GM12874 (cell line): ENCODE results near the gene ZNF784.

ENCODE experiments used
- TF ChIP-seq, protein P1 (sequence below): IDR thresholded peaks from 2 replicates; pipeline ENCODE4 v1.5.1; 2011; ENCODE audit warnings: low read depth, mild to moderate bottlenecking, control low read depth, low read length, moderate library complexity; ENCODE audit not compliant: insufficient read depth

The ZNF784 gene

DNA sequence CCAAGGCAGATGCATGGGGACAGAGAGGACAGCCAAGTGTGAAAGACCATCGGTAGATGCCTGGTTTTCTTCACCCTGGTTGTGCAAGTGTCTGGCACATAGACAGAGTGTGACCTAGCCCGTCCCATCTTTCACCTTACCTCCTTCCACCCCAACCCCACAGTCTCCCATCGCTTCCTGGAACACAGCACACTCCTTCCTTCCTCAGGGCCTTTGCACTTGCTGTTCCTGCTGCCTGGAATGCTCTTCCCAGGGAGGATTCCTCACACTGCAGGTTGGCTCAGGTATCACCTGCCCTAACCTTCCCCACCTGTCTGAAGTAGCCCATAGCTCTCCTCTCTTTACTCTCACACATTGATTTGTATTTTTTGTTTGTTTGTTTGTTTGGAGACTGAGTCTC lies 28.1 kb downstream of the ZNF784 start:
- TF ChIP-seq, protein P1, sequence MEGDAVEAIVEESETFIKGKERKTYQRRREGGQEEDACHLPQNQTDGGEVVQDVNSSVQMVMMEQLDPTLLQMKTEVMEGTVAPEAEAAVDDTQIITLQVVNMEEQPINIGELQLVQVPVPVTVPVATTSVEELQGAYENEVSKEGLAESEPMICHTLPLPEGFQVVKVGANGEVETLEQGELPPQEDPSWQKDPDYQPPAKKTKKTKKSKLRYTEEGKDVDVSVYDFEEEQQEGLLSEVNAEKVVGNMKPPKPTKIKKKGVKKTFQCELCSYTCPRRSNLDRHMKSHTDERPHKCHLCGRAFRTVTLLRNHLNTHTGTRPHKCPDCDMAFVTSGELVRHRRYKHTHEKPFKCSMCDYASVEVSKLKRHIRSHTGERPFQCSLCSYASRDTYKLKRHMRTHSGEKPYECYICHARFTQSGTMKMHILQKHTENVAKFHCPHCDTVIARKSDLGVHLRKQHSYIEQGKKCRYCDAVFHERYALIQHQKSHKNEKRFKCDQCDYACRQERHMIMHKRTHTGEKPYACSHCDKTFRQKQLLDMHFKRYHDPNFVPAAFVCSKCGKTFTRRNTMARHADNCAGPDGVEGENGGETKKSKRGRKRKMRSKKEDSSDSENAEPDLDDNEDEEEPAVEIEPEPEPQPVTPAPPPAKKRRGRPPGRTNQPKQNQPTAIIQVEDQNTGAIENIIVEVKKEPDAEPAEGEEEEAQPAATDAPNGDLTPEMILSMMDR = no peak

DNA sequence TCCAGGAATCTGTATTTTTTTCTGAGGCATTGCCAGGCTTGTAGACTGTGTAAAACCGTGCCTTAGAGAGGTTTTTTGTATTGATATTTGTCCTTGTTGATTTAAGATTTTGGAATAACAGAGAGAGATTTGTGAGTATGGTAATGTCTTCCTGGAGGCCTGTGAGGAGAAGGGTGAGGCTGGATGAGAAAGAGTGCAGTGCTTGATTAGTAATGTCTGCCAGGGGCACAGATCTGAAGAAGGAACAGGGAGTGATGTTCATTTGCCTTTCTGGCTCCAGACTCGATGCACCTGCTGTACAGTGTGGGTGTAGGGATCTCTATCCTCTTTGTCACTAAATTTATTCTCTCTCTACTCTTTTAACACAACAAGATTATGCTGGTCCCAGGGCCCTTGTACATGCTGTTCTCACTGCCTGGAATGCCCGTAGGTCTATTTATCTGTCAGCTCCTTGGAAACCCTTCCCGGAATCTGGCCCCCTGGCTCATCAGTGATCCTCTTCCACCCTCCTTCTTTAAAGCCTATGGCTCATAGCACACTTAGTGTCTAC lies 29.3 kb downstream of the ZNF784 start:
- TF ChIP-seq, protein P1 = no peak

DNA sequence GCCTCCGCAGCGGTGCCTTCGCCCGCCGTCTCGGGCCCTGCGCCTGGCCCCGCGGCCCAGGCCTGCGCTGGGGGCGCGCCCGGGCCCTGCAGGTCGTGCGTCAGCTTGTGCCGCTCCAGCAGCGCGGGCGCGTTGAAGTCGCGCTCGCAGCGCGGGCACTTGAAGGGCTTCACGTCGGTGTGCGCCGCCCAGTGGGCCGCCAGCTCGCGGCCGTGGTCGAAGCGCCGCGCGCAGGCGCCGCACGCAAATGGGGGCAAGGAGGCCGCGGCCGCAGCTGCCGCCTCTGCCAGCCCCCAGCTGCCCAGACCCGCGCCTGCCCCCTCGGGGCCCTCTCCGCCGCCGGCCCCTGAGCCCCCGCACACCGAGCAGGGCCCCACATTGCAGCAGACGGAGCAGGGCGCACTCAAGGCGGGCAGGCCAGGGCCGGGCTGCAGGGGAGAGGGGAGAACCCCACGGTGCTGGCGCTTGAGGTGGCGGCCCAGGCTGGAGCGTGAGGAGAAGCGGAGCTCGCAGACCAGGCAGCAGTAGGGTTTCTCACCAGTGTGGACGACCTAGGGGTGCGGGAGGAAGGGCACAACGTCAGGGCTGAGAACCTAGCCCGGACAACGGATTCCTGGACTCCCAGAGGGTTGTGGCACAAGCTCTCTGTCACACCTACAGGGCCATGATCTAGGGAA lies 31.1 kb downstream of the ZNF784 start:
- TF ChIP-seq, protein P1 = no peak

DNA sequence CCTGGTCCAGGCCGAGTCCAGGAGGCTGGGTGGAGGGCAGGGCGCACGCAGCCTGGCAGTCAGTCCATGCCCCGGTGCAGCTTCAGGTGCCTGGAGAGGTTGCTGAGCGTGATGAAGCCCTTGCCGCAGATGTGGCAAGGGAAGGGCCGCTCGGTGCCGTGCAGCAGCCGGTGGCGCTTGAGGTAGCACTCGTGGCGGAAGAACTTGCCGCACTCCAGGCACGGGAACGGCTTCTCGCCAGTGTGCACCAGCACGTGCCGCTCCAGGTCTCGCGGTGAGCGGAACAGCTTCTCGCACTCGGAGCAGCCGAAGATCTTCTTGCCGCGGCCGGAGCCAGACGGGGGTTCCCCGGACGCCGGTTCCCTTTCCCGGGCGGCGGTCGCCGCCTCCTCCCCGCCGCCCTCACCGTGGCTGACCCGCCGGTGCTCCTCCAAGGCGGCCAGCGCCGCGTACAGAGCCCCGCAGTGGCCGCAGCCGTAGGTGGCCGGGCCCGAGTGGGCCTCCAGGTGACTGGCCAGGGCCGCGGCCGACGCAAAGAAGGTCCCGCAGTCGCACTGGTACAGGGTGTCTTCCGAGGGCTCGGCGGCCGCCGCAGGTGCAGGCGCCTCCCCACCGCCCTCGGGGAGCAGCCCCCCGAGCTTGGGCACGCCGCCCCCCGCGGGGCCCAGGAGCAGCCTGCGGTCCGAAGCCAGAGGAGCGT lies 31.8 kb downstream of the ZNF784 start:
- TF ChIP-seq, protein P1 = no peak

DNA sequence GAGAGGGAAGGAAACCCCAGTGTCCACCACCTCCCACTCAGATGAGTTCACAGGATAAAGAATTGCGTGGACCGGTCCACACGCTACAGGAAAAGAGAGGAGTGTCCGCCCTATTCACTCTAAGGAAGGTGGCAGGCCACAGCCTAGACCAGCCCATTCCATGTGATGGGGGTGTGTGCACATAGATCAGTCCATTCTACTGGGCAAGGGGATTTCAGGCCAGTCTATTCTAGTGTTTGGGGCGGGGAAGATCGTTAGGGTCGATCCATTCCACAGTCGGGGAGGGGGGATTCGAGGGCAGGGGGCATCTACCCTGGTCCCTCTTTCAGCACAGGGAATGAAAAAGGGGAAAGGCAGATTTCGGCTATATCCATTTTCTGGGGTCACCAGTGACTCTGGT lies 32.8 kb downstream of the ZNF784 start:
- TF ChIP-seq, protein P1 = no peak

DNA sequence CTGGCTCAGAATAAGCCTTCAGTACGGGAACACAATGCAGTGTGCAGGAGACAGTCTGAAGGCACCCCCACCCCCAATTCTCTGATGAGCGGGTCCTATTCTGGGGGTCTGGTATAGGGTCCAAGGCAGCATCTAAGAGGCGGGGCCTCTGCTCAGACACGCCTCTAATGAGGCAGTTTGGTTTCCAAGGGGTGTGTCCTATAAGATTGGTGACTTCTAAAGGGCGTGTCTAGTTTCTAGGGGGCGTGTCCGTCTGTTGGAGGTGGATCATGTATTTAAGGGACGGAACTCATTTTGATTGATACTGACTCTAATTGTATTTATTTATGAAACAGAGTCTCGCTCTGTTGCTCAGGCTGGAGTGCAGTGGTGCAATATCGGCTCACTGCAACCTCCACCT lies 33.7 kb downstream of the ZNF784 start:
- TF ChIP-seq, protein P1 = no peak

DNA sequence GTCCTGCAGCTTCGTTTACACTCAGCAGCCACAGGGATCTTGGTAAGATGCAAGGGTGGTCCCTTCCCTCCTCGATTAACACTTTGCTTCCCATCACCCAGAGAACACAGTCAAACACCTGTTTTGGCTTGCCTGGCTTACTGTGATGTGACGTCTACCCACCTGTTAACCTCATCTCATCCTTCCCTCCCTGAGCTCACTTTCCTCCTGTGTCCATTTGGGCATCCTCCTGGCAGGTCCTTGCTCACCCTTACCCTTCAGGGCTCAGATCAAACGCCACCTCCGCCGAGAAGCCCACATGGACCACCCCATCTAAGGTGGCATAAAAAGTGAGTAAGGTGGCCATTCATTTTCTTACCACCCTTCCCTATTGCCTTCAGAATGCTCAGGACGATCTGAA lies 34.3 kb downstream of the ZNF784 start:
- TF ChIP-seq, protein P1 = no peak
